HUES64 (cell line): ENCODE measurements around the gene S100A12.

Source experiments
- H3K27ac ChIP-seq: 2 replicates; pipeline ENCODE4 v1.7.0; 2013; ENCODE audit warnings: low read depth, low read length, inconsistent platforms
- H3K27me3 ChIP-seq: 2 replicates; pipeline ENCODE4 v1.6.1; 2013; ENCODE audit warnings: mild to moderate bottlenecking, low read length; ENCODE audit not compliant: insufficient read depth
- H3K36me3 ChIP-seq: 2 replicates; pipeline ENCODE4 v1.6.1; 2013; ENCODE audit warnings: mild to moderate bottlenecking, low read length; ENCODE audit not compliant: insufficient read depth
- H3K4me1 ChIP-seq: 2 replicates; pipeline ENCODE4 v1.6.1; 2013; ENCODE audit warnings: mild to moderate bottlenecking, low read length, moderate library complexity; ENCODE audit not compliant: insufficient read depth
- H3K4me3 ChIP-seq: 2 replicates; pipeline ENCODE4 v1.5.1; 2013; ENCODE audit warnings: mild to moderate bottlenecking, low read length, moderate library complexity
- H3K9ac ChIP-seq: 2 replicates; pipeline ENCODE4 v1.6.1; 2013; ENCODE audit warnings: mild to moderate bottlenecking, low read depth, low read length
- H3K9me3 ChIP-seq: 2 replicates; pipeline ENCODE4 v1.6.1; 2013; ENCODE audit warnings: low read depth, low read length; ENCODE audit not compliant: insufficient read depth
- WGBS: fragments of 150-250, 120-280 bp; methylation state at CpG from one replicate; pipeline ENCODE4 v1.1.7; 2013; ENCODE audit warnings: missing lambda C conversion rate; 5-methylcytosine and 5-hydroxymethylcytosine counted together

Gene S100A12

DNA sequence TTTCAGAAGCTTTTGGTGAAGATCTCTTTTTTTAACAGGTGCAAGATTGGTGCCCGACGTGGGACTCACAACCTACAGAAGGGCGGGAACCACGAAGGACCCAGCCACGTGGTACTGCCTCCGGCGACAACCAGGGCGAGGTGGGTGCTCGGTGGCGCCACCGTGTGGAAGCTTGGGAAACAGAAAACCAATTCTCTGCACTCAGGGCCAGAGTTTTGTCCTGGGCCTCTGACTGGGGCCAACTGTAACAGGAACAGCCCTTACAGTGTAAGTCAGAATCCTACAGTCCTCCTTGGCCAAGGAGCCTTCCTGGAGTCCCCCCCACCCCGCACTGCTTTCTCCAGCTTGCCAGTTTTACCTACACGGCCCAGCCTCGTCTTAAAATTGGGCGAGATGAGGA, 29.3 kb upstream of the S100A12 start:
- Histone ChIP-seq H3K27me3 (peaks cover 14% of the 10 kb centered on the region), H3K9ac (no peak overlapping the region), H3K27ac (no peak overlapping the region), H3K36me3 (no peaks in the 10 kb centered on the region), H3K4me3 (no peak overlapping the region), H3K4me1 (peaks cover 3% of the 10 kb centered on the region; the same call in 1 of the 2 replicates), H3K9me3 (peaks cover 5% of the 10 kb centered on the region; the same call in 1 of the 2 replicates)
- 56% methylated on average over 15 of the region's 15 CpGs for WGBS

DNA sequence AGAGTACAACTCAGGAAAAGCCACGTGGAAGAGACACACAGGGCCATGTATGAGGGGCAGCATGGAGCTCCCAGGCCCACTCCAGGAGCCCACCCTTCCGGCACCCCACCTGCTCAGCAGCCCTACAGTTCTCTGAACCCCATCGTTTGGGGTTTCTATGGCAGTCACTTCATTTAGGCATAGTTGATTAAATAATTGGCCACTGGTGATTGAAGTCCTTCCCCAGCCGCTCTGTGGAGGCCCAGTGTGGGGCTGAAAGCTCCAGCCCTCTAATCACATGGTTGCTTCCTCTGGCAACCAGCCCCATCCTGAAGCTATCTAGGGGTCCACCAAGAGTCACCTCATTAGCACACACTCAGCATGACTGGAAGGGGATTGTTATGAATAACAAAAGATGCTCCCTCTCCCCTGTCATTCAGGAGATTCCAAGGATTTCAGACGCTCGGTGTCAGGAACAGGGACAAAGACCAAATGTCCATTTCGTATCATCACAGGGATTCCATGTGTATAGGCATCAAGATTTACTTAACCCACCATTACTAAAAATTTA, 28.7 kb upstream of the S100A12 start:
- no peaks in the 10 kb centered on the region for H3K36me3 ChIP-seq
- no peak overlapping the region for H3K27ac ChIP-seq
- 68% methylated on average over 7 of the region's 7 CpGs for WGBS
- H3K4me1 ChIP-seq, result peaks cover 3% of the 10 kb centered on the region; the same call in 1 of the 2 replicates
- H3K27me3 ChIP-seq, result peaks cover 14% of the 10 kb centered on the region
- no peak overlapping the region for H3K9ac ChIP-seq
- H3K4me3 ChIP-seq, result no peak overlapping the region
- peaks cover 5% of the 10 kb centered on the region; the same call in 1 of the 2 replicates for H3K9me3 ChIP-seq

DNA sequence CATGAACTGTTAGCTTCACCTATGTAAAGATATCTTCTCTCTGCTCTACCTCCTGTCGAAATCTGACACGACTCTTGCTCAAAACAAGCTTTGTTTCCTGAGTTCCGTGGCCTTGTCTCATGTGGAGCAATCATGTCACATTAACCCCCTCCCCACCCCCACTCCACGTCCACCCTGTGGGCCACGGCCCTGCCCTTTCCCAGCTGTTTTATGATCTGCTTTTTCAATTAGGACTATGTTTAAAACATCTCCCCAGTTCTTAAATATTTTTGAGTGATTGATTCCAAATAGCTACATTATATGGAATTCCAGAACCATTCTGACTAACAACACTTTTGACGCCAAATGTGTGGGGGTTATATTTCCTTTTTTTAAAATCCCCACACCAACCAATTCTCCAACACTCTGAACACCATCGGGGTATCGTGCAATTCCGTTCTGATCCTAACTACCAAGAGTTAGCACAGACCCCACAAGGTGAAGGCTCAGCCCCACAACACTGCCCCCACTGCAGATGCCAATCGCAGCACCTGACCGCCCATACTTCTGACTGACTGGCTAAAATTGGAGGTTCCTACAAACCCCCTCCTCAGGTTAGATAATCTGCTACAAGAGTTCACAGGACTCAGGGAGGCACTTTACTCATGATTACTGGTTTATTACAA, 28.1 kb upstream of the S100A12 start:
- peaks cover 14% of the 10 kb centered on the region for H3K27me3 ChIP-seq
- 89% methylated on average over 10 of the region's 11 CpGs for WGBS
- peaks cover 5% of the 10 kb centered on the region; the same call in 1 of the 2 replicates for H3K9me3 ChIP-seq
- H3K27ac ChIP-seq, result no peak overlapping the region
- no peaks in the 10 kb centered on the region for H3K36me3 ChIP-seq
- no peak overlapping the region for H3K4me3 ChIP-seq
- H3K9ac ChIP-seq, result no peak overlapping the region
- peaks cover 3% of the 10 kb centered on the region; the same call in 1 of the 2 replicates for H3K4me1 ChIP-seq

DNA sequence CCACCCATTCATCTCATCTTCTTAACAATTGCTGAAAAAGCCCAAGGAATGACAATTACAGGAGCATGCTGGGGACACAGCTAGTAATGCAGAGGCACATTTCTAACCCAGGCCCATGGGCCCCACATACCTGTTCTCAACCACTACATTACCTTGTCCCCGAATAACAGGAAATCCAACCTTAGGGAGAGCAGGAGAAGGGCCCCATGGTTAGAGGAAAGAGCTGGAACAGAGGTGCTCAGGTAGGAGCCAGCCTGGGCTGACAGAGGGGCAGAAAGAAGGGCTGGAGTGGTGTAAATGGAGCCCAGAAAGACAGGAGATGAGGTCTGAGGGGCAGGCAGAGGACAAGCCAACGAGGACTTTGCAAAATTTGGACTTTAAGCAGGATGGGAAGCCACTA, 26.8 kb upstream of the S100A12 start:
- Histone ChIP-seq H3K27me3 (peaks cover 14% of the 10 kb centered on the region), H3K4me3 (no peak overlapping the region), H3K4me1 (peaks cover 3% of the 10 kb centered on the region; the same call in 1 of the 2 replicates), H3K9ac (no peak overlapping the region), H3K9me3 (peaks cover 5% of the 10 kb centered on the region; the same call in 1 of the 2 replicates), H3K36me3 (no peaks in the 10 kb centered on the region), H3K27ac (no peak overlapping the region)
- 89% methylated on average over 2 of the region's 2 CpGs for WGBS

DNA sequence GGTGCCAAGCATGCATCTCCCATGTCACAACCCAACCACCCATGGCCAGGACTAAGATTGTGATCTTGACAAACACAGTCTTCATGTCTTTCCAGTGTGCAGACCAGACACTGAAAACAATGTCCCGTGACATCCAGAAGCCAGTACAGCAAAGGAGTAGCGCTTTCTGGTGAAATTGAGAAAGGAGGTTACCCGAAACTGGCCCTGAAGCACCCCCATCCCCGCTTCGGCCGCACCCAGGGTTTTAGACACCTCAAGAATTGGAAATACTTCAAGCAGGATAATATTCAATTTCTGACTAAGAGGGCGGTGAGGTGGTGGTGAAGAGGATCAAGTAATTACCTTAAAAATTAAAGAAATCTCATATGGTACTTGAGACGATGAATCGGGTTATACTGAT, 26.0 kb upstream of the S100A12 start:
- no peak overlapping the region for H3K27ac ChIP-seq
- H3K9me3 ChIP-seq, result peaks cover 5% of the 10 kb centered on the region; the same call in 1 of the 2 replicates
- H3K9ac ChIP-seq, result no peak overlapping the region
- WGBS, result 89% methylated on average over 7 of the region's 9 CpGs
- peaks cover 14% of the 10 kb centered on the region for H3K27me3 ChIP-seq
- no peaks in the 10 kb centered on the region for H3K36me3 ChIP-seq
- H3K4me1 ChIP-seq, result peaks cover 3% of the 10 kb centered on the region; the same call in 1 of the 2 replicates
- H3K4me3 ChIP-seq, result no peak overlapping the region

DNA sequence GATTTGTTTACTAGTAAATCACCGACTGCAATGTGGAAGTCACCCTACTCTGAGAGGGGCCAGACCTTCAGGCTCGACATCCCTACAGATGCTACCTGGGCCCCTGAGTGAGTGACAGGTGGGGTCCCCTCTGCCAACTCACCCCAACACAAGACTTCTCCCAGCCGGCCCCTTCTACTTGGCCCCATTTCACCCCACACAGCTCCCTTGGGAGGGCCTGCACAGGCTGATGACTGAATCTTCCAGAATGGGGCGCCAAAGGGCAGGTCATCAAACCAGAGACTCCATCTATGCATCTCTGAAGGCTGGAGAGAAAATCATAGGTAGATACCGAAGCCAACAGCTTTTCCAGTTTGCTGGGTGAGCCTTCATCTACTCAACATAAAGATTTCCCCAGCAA, 24.8 kb upstream of the S100A12 start:
- no peak overlapping the region for H3K4me3 ChIP-seq
- H3K9me3 ChIP-seq, result peaks cover 5% of the 10 kb centered on the region; the same call in 1 of the 2 replicates
- no peak overlapping the region for H3K27ac ChIP-seq
- WGBS, result 79% methylated on average over 5 of the region's 5 CpGs
- peaks cover 14% of the 10 kb centered on the region for H3K27me3 ChIP-seq
- no peaks in the 10 kb centered on the region for H3K36me3 ChIP-seq
- H3K9ac ChIP-seq, result no peak overlapping the region
- peaks cover 3% of the 10 kb centered on the region; the same call in 1 of the 2 replicates for H3K4me1 ChIP-seq

DNA sequence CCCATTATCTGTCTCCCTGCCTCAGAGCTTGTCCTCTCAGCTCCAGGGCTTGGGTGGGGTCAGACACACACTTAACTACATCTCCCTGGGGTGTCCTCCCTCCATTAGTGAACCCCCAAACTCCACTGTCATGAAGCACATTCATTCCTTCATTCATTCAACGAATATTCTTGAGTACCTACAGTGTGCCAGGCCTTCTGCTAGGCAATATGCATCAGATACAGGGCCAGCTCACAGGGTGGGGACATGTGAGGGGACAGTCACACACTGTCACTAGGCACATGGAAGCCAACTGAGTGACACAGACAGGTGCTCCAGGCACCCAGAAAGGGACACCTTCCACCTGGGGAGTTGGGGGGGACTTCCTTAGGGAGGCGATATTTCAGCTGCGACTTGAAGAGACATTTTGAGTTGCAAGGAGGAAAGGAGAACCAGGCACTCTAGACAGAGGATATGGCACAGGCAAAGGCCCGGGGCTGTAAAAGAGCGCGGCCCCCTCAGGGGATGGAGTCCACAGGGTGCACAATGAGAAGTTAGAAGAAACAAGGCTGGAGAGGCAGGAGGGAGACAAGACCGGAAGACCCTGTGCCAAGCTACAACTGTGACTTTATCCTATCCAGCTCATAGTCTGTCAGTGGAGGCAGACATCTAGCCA, 24.1 kb upstream of the S100A12 start:
- WGBS, result 91% methylated on average over 7 of the region's 7 CpGs
- H3K4me3 ChIP-seq, result no peak overlapping the region

DNA sequence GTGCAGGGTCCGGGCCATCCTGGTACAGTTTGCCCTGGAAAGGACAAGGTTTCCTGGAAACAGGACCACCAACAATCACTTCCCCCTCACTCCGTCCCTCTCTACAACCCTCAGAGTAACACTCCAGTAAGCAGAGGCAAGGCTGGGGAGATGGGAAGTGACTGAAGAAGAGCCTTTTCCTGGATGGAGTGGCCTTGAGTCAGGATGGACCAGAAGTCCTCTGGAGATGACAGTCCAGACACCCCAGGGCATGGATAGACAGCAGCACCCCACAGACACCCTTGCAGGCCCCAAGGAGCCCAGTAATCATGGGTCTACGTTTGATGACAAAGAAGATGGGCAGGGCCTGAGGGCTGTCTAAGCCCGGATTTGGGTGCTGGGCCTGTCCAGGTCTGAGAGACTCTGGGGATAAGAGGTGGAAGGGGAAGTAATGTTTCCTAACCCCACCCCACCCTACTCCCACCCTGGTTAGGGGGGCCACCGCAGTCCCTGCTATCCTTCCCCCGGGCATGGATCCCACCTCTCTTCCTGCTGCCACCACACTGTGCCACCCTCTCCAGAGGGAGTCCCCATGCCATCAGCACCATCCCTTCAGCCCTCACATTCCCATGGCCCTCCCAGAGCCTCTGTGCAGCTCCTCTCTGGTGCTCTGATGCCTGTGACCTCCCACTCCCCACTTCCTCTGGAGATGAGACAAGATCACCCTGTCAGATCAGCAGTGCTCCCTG, 22.7 kb upstream of the S100A12 start:
- Histone ChIP-seq H3K4me3 (no peak overlapping the region), H3K9me3 (no peaks in the 10 kb centered on the region), H3K4me1 (no peaks in the 10 kb centered on the region), H3K27ac (no peak overlapping the region), H3K27me3 (no peaks in the 10 kb centered on the region), H3K36me3 (no peaks in the 10 kb centered on the region), H3K9ac (no peak overlapping the region)
- 94% methylated on average over 5 of the region's 6 CpGs for WGBS

More for the DNA sequence above, 24.1 kb upstream of the S100A12 start:
- Histone ChIP-seq H3K4me1 (peaks cover 3% of the 10 kb centered on the region; the same call in 1 of the 2 replicates), H3K27me3 (peaks cover 12% of the 10 kb centered on the region), H3K9ac (no peak overlapping the region), H3K36me3 (no peaks in the 10 kb centered on the region), H3K9me3 (peaks cover 4% of the 10 kb centered on the region; the same call in 1 of the 2 replicates), H3K27ac (no peak overlapping the region)

DNA sequence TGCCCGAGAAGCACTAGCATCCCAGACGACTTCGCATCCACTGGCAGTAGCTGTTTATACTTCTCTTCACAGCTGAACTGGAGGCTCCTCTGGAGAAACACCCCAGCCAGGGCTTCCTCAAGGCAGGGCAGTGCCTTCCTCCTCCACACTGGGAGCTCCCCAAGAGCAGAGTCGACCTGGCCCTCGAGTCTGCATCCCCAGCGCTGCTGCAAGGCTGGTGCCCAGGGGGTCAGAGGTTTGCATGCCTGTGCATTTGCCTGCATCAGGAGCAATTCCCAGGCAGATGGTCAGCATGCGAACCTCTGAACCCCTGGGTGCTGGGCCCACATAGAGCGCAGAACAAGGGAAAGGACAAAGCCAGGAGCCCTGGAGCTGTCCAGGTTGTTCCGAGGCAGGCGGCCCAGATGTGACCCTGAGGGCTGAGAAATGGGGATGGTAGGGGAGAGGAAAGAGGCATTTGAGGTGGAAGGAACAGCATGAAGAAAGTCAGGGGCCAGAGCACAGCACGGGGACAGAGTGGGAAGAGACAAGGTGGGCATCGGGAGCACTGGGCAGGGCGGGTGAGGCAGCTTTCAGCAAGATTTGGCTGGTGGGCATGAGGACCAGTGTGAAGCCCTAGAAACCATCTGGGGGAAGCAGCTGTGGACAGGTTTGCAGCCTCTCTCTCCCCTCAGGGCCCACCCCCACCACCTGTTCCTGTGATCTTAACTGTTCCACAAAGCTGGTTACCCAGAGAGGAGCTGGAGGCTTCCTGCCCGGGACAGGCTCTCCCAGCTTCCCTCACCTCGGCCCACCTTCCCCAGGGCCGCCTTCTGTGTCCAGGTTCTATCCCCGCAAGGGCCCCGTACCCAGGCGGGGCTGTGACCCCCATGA, 21.9 kb upstream of the S100A12 start:
- Histone ChIP-seq H3K27ac (no peak overlapping the region), H3K9ac (no peak overlapping the region), H3K27me3 (no peaks in the 10 kb centered on the region), H3K9me3 (no peaks in the 10 kb centered on the region), H3K36me3 (no peaks in the 10 kb centered on the region), H3K4me1 (no peaks in the 10 kb centered on the region), H3K4me3 (no peak overlapping the region)
- WGBS, result 92% methylated on average over 19 of the region's 19 CpGs

DNA sequence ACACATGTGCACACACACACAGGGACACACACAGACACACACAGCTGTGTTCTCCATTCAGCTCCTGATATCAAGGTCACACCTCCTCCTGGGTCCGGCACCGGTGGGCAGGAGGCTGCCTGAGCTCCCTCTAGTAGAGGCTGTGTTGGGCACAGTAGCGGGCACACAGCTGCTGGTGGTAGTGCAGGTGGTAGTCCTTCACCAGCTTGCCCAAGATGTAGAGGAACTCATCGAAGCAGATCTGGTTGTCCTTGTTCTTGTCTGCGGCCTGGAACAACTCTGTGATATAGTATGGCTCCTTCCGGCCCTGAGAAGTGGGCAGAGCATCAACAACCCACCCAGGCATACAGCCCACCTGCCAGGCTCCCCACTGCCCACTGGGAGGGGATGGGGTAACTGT, 21.0 kb upstream of the S100A12 start:
- H3K4me1 ChIP-seq, result no peaks in the 10 kb centered on the region
- no peaks in the 10 kb centered on the region for H3K27me3 ChIP-seq
- H3K36me3 ChIP-seq, result no peaks in the 10 kb centered on the region
- H3K9me3 ChIP-seq, result no peaks in the 10 kb centered on the region
- H3K9ac ChIP-seq, result no peak overlapping the region
- WGBS, result 91% methylated on average over 5 of the region's 6 CpGs
- H3K4me3 ChIP-seq, result no peak overlapping the region
- no peak overlapping the region for H3K27ac ChIP-seq
